Thyroid gland (tissue), 4 donors: ENCODE results near the gene LDAH.

Source experiments
- CTCF ChIP-seq, 6 experiments: fragments of 200-600 bp in 3 of 6; fragments of 450-650 bp in 3 of 6; sonication (generic) in 3 of 6; IDR thresholded peaks; one replicate each; pipeline ENCODE4 v1.5.1; 2016 to 2019; ENCODE audit warnings: antibody characterized with exemption in 6 of 6, mild to moderate bottlenecking in 2 of 6, inconsistent platforms in 1 of 6, moderate library complexity in 1 of 6
- POLR2A ChIP-seq, 2 donors: fragments of 450-650 bp; IDR thresholded peaks; one replicate each; pipeline ENCODE4 v1.6.1; 2017; ENCODE audit warnings: antibody characterized with exemption in 2 of 2, mild to moderate bottlenecking in 2 of 2, moderate library complexity in 1 of 2

- TF ChIP-seq CTCF (IDR thresholded peaks at IDR 0.05) (no peak), POLR2A (IDR thresholded peaks at IDR 0.05) (no peak)
These were observed 176.5 kb downstream of the LDAH start for GRCh38 chr2:20646446-20646845.
